Measurements from ENCODE around the gene SYNPR.

Gene SYNPR

DNA sequence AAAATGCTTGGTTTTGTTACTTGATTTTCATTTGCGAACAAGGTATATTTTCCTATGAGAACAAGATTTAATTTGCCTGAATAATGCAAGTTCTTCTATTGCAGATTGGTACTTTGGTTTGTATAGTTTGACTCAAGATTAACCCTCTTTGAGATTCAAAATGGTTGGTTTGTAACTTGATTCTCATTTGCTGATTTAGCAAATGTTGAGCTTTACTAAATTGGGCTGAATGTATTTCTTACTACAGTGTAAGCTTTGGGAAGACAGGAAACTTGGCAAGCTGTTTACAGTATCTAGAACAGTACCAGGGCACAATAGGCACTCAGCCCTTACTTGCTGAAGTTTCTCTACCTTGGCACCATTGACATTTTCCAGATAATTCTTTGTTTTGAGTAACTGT lies 3.7 kb upstream of the SYNPR start:
- Histone ChIP-seq H3K27me3 (ENCODE audit: insufficient read depth, low read length) (peaks cover 27% of the 10 kb centered on the region), H3K36me3 (ENCODE audit: insufficient read depth, low read length) (no peaks in the 10 kb centered on the region), H3K4me3 (ENCODE audit: low read length) (no peak overlapping the region), H3K4me1 (ENCODE audit: insufficient read depth, low read length) (no peaks in the 10 kb centered on the region), H3K9me3 (ENCODE audit: low read length) (no peaks in the 10 kb centered on the region), H2AFZ (ENCODE audit: low read depth, low read length) (no peak overlapping the region)

DNA sequence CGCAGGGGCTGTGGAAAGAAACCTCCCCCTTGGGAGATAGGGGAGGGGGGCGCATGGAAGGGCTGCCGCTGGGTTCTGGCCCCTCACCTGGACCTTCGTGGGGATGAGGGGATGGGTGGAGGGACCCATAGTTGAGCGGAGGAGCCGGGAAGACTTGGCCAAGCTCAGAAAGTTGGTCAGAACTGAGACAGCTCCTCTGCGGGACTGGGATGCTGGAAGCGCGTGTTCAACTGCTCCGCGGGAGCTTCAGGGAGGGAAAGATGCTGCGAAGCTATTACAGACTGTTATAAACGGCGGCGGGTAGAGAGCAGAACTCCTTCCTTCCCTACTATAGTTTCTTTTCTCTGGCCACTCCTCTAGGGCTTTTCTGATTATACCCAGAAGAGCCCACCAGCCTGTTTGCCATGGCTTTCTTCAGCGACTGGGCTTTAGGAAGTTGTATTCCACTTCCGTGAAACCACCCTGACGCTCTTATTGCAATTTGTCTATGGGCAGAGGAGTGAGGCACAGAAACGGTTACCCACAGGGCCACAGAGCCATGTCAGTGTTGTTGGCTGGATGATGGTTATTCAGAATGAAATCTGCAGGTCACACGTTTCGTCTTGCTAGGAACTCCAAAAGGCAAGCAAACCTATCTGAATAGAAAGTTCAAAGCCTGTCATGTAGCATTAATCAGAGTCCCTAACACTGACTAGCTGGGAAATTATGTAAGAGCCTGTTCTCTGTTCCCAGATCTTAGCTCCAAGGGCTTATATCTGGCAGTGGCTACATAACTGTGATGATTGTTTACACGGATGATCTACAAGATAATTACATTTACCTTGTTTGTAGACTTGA lies 1.1 kb downstream of the SYNPR start:
- H3K4me3 ChIP-seq (ENCODE audit: low read length): no peak overlapping the region
- H3K27me3 ChIP-seq (ENCODE audit: insufficient read depth, low read length): peaks cover 47% of the 10 kb centered on the region
- H3K4me1 ChIP-seq (ENCODE audit: insufficient read depth, low read length): no peaks in the 10 kb centered on the region
- H3K9me3 ChIP-seq (ENCODE audit: low read length): no peaks in the 10 kb centered on the region
- H3K36me3 ChIP-seq (ENCODE audit: insufficient read depth, low read length): no peaks in the 10 kb centered on the region
- no peak overlapping the region for H2AFZ ChIP-seq (ENCODE audit: low read depth, low read length)

DNA sequence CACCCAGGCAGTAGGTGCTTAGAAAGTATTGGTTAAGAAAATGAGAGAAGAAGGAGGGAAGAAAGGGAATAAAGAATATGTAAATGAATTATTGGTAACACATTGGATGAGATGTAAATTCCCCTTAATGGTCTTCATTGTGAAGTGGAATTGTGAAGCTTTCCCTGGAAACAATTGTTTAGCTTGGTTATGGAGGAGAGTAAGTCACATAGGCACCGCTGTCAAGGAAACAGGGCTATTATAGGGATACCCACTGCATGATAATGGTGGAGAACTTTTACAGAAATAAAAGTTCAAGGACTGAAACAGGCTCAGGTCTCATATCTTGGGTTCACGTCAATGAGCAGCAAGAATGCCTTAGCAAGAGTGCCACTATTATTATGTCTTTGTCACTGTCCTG lies 9.5 kb downstream of the SYNPR start:
- H3K9me3 ChIP-seq (ENCODE audit: low read length): no peaks in the 10 kb centered on the region
- H3K27me3 ChIP-seq (ENCODE audit: insufficient read depth, low read length): no peaks in the 10 kb centered on the region
- no peak overlapping the region for H3K4me3 ChIP-seq (ENCODE audit: low read length)
- H3K4me1 ChIP-seq (ENCODE audit: insufficient read depth, low read length): peaks cover 7% of the 10 kb centered on the region
- H3K36me3 ChIP-seq (ENCODE audit: insufficient read depth, low read length): no peaks in the 10 kb centered on the region
- no peak overlapping the region for H2AFZ ChIP-seq (ENCODE audit: low read depth, low read length)

DNA sequence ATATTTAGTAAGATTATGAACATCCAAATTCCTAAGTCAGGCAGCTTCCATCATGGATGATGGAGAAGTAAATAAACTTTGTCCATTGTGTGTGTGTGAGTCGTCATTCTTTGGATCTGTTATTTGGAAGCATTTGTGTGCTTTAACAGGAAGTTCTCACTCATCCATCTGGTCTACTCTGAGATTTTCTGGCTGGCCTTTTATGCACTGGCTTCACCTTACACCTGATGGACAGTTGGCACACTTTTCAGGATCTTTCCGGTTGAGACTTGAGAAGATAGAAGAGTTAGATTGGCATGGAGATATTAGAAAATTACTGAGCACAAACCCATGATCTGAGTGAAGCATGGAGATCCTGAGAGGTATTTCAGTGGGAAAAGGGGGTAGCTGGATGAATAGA lies 12.6 kb downstream of the SYNPR start:
- H2AFZ ChIP-seq (ENCODE audit: low read depth, low read length): no peak overlapping the region
- peaks cover 7% of the 10 kb centered on the region for H3K4me1 ChIP-seq (ENCODE audit: insufficient read depth, low read length)
- no peaks in the 10 kb centered on the region for H3K27me3 ChIP-seq (ENCODE audit: insufficient read depth, low read length)
- no peaks in the 10 kb centered on the region for H3K36me3 ChIP-seq (ENCODE audit: insufficient read depth, low read length)
- H3K4me3 ChIP-seq (ENCODE audit: low read length): no peak overlapping the region
- no peaks in the 10 kb centered on the region for H3K9me3 ChIP-seq (ENCODE audit: low read length)

DNA sequence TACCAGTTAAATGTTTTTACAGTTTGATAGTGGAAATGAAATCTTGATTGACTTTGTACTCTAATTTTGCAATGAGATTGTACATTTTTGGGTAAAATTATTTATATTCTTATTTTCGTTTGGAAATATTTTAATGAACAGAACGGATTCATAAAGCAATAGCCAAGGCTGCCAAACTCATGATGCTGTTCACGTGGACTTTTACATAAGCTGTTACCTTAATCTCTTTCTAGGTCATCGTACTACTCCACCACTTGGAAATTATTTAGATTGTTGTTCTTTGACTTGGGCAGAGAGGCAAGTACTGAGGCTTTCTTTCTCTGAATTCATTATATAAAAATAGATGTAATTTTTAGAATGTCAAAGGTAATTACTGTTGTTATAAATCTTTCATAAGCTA lies 16.2 kb downstream of the SYNPR start:
- H3K36me3 ChIP-seq (ENCODE audit: insufficient read depth, low read length): no peaks in the 10 kb centered on the region
- H3K4me1 ChIP-seq (ENCODE audit: insufficient read depth, low read length): no peaks in the 10 kb centered on the region
- no peak overlapping the region for H2AFZ ChIP-seq (ENCODE audit: low read depth, low read length)
- no peak overlapping the region for H3K4me3 ChIP-seq (ENCODE audit: low read length)
- H3K9me3 ChIP-seq (ENCODE audit: low read length): no peaks in the 10 kb centered on the region
- no peaks in the 10 kb centered on the region for H3K27me3 ChIP-seq (ENCODE audit: insufficient read depth, low read length)

DNA sequence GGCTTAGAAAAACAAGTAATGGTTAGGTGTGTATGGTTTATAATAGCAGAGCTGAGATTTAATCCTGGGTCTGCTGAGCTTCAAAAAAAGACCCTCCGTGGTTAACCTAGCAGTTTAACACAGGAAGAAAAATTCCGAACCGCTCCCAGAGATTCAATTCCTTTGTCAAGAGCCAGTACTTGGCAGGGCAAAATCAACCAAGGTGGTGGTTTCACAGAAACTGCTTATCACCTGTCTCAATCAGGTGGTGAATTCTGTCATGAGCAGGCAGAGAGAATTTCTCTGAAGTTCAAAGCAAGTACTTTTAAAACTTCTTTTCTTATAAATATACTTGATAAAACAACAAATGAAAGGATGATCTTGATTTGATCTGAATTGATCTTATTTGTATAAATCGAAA lies 17.2 kb downstream of the SYNPR start:
- Histone ChIP-seq H2AFZ (ENCODE audit: low read depth, low read length) (no peak overlapping the region), H3K36me3 (ENCODE audit: insufficient read depth, low read length) (no peaks in the 10 kb centered on the region), H3K4me1 (ENCODE audit: insufficient read depth, low read length) (no peaks in the 10 kb centered on the region), H3K4me3 (ENCODE audit: low read length) (no peak overlapping the region), H3K27me3 (ENCODE audit: insufficient read depth, low read length) (no peaks in the 10 kb centered on the region), H3K9me3 (ENCODE audit: low read length) (no peaks in the 10 kb centered on the region)

GRCh38 chr3:63295806-63296205 lies 17.7 kb downstream of the SYNPR start:
- Histone ChIP-seq H3K36me3 (ENCODE audit: insufficient read depth, low read length) (no peaks in the 10 kb centered on the region), H3K27me3 (ENCODE audit: insufficient read depth, low read length) (no peaks in the 10 kb centered on the region), H3K4me3 (ENCODE audit: low read length) (no peak overlapping the region), H3K9me3 (ENCODE audit: low read length) (no peaks in the 10 kb centered on the region), H3K4me1 (ENCODE audit: insufficient read depth, low read length) (no peaks in the 10 kb centered on the region), H2AFZ (ENCODE audit: low read depth, low read length) (no peak overlapping the region)

GRCh38 chr3:63296249-63296648 lies 18.1 kb downstream of the SYNPR start:
- no peak overlapping the region for H2AFZ ChIP-seq (ENCODE audit: low read depth, low read length)
- no peaks in the 10 kb centered on the region for H3K9me3 ChIP-seq (ENCODE audit: low read length)
- H3K4me1 ChIP-seq (ENCODE audit: insufficient read depth, low read length): no peaks in the 10 kb centered on the region
- H3K27me3 ChIP-seq (ENCODE audit: insufficient read depth, low read length): no peaks in the 10 kb centered on the region
- H3K36me3 ChIP-seq (ENCODE audit: insufficient read depth, low read length): no peaks in the 10 kb centered on the region
- no peak overlapping the region for H3K4me3 ChIP-seq (ENCODE audit: low read length)

GRCh38 chr3:63303238-63303637 lies 25.1 kb downstream of the SYNPR start:
- H2AFZ ChIP-seq (ENCODE audit: low read depth, low read length): no peak overlapping the region
- no peaks in the 10 kb centered on the region for H3K27me3 ChIP-seq (ENCODE audit: insufficient read depth, low read length)
- no peaks in the 10 kb centered on the region for H3K9me3 ChIP-seq (ENCODE audit: low read length)
- no peak overlapping the region for H3K4me3 ChIP-seq (ENCODE audit: low read length)
- no peaks in the 10 kb centered on the region for H3K4me1 ChIP-seq (ENCODE audit: insufficient read depth, low read length)
- H3K36me3 ChIP-seq (ENCODE audit: insufficient read depth, low read length): no peaks in the 10 kb centered on the region

GRCh38 chr3:63304421-63304820 lies 26.3 kb downstream of the SYNPR start:
- Histone ChIP-seq H3K4me3 (ENCODE audit: low read length) (no peak overlapping the region), H3K27me3 (ENCODE audit: insufficient read depth, low read length) (no peaks in the 10 kb centered on the region)

DNA sequence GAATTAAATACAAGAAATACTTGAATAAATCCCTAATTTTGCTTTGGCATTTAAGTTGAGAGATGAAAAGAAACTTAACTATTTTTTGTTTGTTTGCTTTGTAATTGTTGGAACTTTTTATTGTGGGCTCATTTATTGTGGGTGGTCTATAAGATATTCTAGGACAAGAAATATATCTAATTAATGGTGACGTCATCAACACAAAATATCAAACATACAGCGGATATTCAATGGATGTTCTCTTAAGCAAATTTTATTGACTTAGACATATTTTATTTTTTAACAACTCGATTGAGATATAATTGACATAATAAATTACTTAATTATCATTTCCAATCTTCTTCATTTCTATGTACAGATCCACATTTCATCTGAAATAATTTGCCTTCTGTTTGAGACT lies 30.0 kb downstream of the SYNPR start:
- H3K4me1 ChIP-seq (ENCODE audit: insufficient read depth, low read length): no peaks in the 10 kb centered on the region
- no peaks in the 10 kb centered on the region for H3K9me3 ChIP-seq (ENCODE audit: low read length)
- no peaks in the 10 kb centered on the region for H3K36me3 ChIP-seq (ENCODE audit: insufficient read depth, low read length)
- H3K4me3 ChIP-seq (ENCODE audit: low read length): no peak overlapping the region
- no peaks in the 10 kb centered on the region for H3K27me3 ChIP-seq (ENCODE audit: insufficient read depth, low read length)
- H2AFZ ChIP-seq (ENCODE audit: low read depth, low read length): no peak overlapping the region

More at GRCh38 chr3:63304421-63304820, 26.3 kb downstream of the SYNPR start:
- Histone ChIP-seq H3K4me1 (ENCODE audit: insufficient read depth, low read length) (no peaks in the 10 kb centered on the region), H3K9me3 (ENCODE audit: low read length) (no peaks in the 10 kb centered on the region), H2AFZ (ENCODE audit: low read depth, low read length) (no peak overlapping the region), H3K36me3 (ENCODE audit: insufficient read depth, low read length) (no peaks in the 10 kb centered on the region)

DNA sequence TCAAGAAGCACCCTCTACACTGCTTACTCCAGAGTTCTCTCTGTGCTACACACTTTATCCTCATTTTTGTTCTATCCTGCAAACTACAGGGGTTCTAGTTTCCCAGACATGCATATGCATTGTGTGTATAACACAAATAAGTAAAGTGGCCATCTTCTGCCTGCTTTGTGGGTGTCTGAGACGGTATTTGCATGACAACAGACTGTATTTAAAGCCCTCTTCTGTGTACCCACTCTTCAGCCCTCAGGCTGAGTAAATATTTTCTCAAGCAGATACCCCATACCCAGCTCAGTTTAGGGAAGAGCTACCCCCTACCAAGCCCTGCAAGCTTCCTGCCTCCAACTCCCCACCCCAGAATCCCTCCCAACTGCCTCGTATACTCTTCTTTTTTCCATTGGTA lies 31.7 kb downstream of the SYNPR start:
- H3K36me3 ChIP-seq (ENCODE audit: insufficient read depth, low read length): no peaks in the 10 kb centered on the region
- H3K9me3 ChIP-seq (ENCODE audit: low read length): no peaks in the 10 kb centered on the region
- H3K4me1 ChIP-seq (ENCODE audit: insufficient read depth, low read length): no peaks in the 10 kb centered on the region
- no peaks in the 10 kb centered on the region for H3K27me3 ChIP-seq (ENCODE audit: insufficient read depth, low read length)
- H2AFZ ChIP-seq (ENCODE audit: low read depth, low read length): no peak overlapping the region
- no peak overlapping the region for H3K4me3 ChIP-seq (ENCODE audit: low read length)

DNA sequence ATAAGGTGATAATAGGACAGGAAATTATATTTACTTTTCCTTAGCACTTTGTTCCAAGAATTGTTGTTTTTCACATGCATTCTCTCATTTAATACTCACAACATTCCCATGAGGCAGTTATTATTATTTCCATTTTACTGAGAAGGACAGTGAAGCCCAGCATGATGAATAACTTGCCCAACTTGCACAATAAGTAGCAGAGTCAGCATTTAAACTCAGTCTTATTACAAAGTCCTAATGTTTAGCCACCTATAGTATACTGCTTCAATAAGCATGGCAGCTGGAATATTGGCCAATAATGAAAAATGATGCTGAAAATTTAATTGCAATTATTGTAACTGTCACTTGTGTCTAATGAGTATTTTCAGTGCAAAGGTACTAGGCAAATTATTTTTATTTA lies 45.7 kb downstream of the SYNPR start:
- no peaks in the 10 kb centered on the region for H3K9me3 ChIP-seq (ENCODE audit: low read length)
- H3K36me3 ChIP-seq (ENCODE audit: insufficient read depth, low read length): no peaks in the 10 kb centered on the region
- H3K4me1 ChIP-seq (ENCODE audit: insufficient read depth, low read length): no peaks in the 10 kb centered on the region
- H2AFZ ChIP-seq (ENCODE audit: low read depth, low read length): no peak overlapping the region
- H3K27me3 ChIP-seq (ENCODE audit: insufficient read depth, low read length): no peaks in the 10 kb centered on the region
- no peak overlapping the region for H3K4me3 ChIP-seq (ENCODE audit: low read length)

DNA sequence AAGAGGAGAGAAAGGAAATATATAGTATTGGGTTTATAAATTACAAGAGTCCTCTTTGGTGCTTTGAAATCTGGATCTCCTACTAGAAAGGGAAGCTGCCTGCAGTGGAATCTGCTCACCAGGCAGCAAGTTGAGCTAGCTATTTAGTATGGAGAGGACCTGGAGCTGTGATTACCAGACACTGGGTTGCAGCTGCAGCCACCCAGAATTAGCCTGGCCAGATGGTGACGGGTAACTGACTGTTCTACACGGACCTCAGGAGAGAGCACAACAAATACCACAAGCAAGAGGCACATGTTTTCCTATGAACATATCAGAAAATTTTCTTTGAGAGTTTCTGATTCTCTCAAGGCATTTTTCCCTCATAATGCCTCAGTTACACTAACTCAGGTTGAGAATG lies 46.5 kb downstream of the SYNPR start:
- Histone ChIP-seq H3K9me3 (ENCODE audit: low read length) (no peaks in the 10 kb centered on the region), H3K4me1 (ENCODE audit: insufficient read depth, low read length) (no peaks in the 10 kb centered on the region), H3K36me3 (ENCODE audit: insufficient read depth, low read length) (no peaks in the 10 kb centered on the region), H2AFZ (ENCODE audit: low read depth, low read length) (no peak overlapping the region), H3K27me3 (ENCODE audit: insufficient read depth, low read length) (no peaks in the 10 kb centered on the region), H3K4me3 (ENCODE audit: low read length) (no peak overlapping the region)
